Measurements from ENCODE around the gene DNMBP.

The DNMBP gene

GRCh38 chr10:99881371-99881770 lies 128.4 kb downstream of the DNMBP start:
- no peak for TF ChIP-seq ZFX (IDR thresholded peaks at IDR 0.05)
- TF ChIP-seq, protein P1, sequence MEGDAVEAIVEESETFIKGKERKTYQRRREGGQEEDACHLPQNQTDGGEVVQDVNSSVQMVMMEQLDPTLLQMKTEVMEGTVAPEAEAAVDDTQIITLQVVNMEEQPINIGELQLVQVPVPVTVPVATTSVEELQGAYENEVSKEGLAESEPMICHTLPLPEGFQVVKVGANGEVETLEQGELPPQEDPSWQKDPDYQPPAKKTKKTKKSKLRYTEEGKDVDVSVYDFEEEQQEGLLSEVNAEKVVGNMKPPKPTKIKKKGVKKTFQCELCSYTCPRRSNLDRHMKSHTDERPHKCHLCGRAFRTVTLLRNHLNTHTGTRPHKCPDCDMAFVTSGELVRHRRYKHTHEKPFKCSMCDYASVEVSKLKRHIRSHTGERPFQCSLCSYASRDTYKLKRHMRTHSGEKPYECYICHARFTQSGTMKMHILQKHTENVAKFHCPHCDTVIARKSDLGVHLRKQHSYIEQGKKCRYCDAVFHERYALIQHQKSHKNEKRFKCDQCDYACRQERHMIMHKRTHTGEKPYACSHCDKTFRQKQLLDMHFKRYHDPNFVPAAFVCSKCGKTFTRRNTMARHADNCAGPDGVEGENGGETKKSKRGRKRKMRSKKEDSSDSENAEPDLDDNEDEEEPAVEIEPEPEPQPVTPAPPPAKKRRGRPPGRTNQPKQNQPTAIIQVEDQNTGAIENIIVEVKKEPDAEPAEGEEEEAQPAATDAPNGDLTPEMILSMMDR (conservative IDR thresholded peaks at IDR 0.05): no peak
- no peak overlapping the region for H3K27ac ChIP-seq

DNA sequence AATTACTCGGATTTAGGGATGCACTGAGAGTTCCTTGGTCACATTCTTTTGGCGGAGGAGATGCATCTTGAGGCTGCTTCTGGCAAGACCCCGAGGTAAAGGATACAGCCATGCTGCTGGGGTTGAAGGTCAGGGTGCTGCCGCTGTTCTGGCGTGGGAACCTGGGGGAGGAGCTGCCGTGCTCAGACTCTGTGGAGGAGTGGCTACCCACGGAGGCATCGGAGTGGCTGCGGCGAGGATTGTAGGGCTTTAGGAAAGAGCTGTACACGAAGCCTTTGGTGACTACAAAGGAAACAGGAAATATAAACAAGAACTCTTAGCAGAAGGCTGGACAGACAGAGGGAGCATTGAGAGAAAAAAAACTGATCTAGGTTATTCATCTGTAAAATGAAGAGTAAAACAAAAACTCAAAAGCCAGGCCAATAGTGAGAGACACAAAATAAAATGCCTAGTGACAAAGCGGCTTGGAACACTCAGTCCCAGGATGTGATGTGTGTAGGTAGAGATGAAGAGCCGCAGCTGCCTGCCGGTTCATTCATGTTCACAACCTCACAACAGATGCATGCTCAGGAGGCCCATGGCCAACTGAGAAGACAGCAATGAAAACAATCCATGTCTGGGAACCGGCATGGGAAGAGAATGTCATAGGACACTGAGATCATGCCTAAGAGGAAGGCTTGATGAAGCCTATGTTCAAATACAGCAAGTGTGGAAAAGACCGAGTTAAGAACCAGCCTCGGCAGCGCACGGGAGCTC lies 129.5 kb downstream of the DNMBP start:
- TF ChIP-seq, protein P1 (conservative IDR thresholded peaks at IDR 0.05): no peak
- no peak for TF ChIP-seq ZFX (IDR thresholded peaks at IDR 0.05)
- no peak overlapping the region for H3K27ac ChIP-seq

DNA sequence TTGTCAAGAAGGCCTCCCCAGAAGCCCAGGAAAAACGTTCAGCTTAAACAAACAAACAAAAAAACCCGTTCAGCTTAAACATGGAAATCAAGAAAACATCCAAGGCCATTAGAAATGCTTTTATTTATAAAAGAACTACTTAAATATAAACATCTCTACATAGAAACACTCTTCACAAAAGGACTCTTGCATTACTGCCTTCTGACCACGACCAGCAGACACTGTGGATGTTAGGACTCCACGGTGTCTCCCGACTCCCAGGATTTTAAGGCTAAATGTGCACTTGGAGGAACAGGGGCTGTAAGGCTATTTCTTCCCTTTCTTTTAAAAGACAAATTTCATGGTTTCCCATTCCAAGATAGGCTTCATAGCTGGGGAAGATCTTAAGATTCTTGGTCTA lies 134.3 kb downstream of the DNMBP start:
- H3K27ac ChIP-seq: no peak overlapping the region
- no peak for TF ChIP-seq ZFX (IDR thresholded peaks at IDR 0.05)
- TF ChIP-seq, protein P1 (conservative IDR thresholded peaks at IDR 0.05): no peak

DNA sequence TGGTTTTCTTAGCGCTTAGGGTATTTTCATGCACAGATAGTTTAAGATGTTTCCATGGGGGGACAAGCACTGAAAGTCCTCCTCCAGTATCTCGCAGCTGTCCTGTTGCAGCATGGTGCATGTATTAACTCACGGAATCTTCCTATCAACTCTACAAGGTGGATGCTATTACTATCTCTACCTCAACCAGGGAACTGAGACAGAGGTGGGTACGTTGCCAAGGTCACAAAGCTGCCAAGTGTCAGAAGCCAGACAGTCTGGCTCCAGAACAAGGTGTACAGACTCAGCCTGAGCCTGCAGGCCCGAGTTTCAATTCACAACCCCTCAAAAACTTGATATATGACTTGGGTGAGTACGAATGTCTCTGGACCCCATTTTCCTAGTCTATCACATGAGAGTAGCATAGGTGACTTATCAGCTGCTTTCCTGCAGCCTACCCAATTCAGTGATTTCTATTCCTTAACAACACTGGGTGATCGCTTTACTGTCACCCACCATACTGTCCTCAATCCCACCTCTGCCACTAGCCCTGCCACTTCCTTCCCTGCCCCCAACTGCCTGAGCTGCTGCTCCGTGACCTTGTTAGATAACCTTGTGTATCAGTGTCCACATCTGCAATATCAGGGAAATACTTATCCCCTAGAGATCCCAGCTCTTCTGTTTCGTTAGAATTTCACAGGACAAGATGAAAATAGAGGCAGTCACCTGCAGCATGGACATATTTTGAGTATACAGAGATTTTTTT lies 135.2 kb downstream of the DNMBP start:
- TF ChIP-seq, protein P1 (conservative IDR thresholded peaks at IDR 0.05): no peak
- no peak overlapping the region for H3K27ac ChIP-seq

- H3K27ac ChIP-seq: no peak overlapping the region
- TF ChIP-seq ZFX (IDR thresholded peaks at IDR 0.05): no peak
- TF ChIP-seq, protein P1 (conservative IDR thresholded peaks at IDR 0.05): no peak
These were observed 135.9 kb downstream of the DNMBP start for GRCh38 chr10:99873846-99874245.

- TF ChIP-seq ZFX (IDR thresholded peaks at IDR 0.05): no peak
- TF ChIP-seq, protein P1 (conservative IDR thresholded peaks at IDR 0.05): no peak
- no peak overlapping the region for H3K27ac ChIP-seq
These were observed 137.2 kb downstream of the DNMBP start for GRCh38 chr10:99872367-99873162.
